Activated CD8-positive, alpha-beta memory T cell treated with anti-CD3 and anti-CD28 coated beads for 4 hours (primary cell): ENCODE data around the gene LRRK1.
"Not testable (repeated sequence)": the region's sequence is repeated elsewhere in the genome, so short reads cannot be mapped to it uniquely, and the experiment has no call there.

Experiments
- DNase-seq, 2 donors: peaks; one replicate each; pipeline ENCODE4 v3.0.0-alpha.2; 2020; ENCODE audit warnings: low read depth in 2 of 2

LRRK1 gene

GRCh38 chr15:101092867-101093202 lies 173.7 kb downstream of the LRRK1 start:
- no peak for DNase-seq

GRCh38 chr15:101093958-101094357 lies 174.8 kb downstream of the LRRK1 start:
- DNase-seq = no peak

GRCh38 chr15:101095796-101096406 lies 176.7 kb downstream of the LRRK1 start:
- DNase-seq = not testable (repeated sequence)

GRCh38 chr15:101097111-101097510 lies 178.0 kb downstream of the LRRK1 start:
- DNase-seq = no peak

GRCh38 chr15:101099183-101099582 lies 180.0 kb downstream of the LRRK1 start:
- no peak for DNase-seq

GRCh38 chr15:101100118-101100517 lies 181.0 kb downstream of the LRRK1 start:
- DNase-seq = no peak

- no peak for DNase-seq
These were observed 181.7 kb downstream of the LRRK1 start for GRCh38 chr15:101100593-101101442.

GRCh38 chr15:101101676-101102075 lies 182.5 kb downstream of the LRRK1 start:
- DNase-seq = no peak

GRCh38 chr15:101102746-101103145 lies 183.6 kb downstream of the LRRK1 start:
- no peak for DNase-seq

- no peak for DNase-seq
These were observed 184.4 kb downstream of the LRRK1 start for GRCh38 chr15:101103598-101103997.

- no peak for DNase-seq
These were observed 185.0 kb downstream of the LRRK1 start for GRCh38 chr15:101104141-101104540.

GRCh38 chr15:101105059-101105891 lies 186.1 kb downstream of the LRRK1 start:
- no peak for DNase-seq

- no peak for DNase-seq
These were observed 187.9 kb downstream of the LRRK1 start for GRCh38 chr15:101107101-101107500.

GRCh38 chr15:101107625-101108460 lies 188.7 kb downstream of the LRRK1 start:
- DNase-seq = no peak

GRCh38 chr15:101108461-101108775 lies 189.3 kb downstream of the LRRK1 start:
- DNase-seq = no peak

- DNase-seq = no peak
These were observed 189.6 kb downstream of the LRRK1 start for GRCh38 chr15:101108791-101109190.

- no peak for DNase-seq
These were observed 191.8 kb downstream of the LRRK1 start for GRCh38 chr15:101110681-101111569.

- DNase-seq = no peak
These were observed 192.6 kb downstream of the LRRK1 start for GRCh38 chr15:101111570-101112262.

GRCh38 chr15:101112336-101113113 lies 193.4 kb downstream of the LRRK1 start:
- DNase-seq = no peak
